Activated CD4-positive, alpha-beta T cell treated with anti-CD3 and anti-CD28 coated beads for 24 hours (primary cell): ENCODE measurements around the gene DNAI2.

Source experiments
- DNase-seq, 2 donors: peaks; one replicate each; pipeline ENCODE4 v3.0.0-alpha.2; 2020; ENCODE audit warnings: low read depth in 2 of 2

The DNAI2 gene

GRCh38 chr17:74274060-74274708, at the start of gene DNAI2:
Gene DNAI2 (plus strand): TSS chr17:74274234. CDS start chr17:74281818, 7,584 bp downstream.
- no peak for DNase-seq

DNA sequence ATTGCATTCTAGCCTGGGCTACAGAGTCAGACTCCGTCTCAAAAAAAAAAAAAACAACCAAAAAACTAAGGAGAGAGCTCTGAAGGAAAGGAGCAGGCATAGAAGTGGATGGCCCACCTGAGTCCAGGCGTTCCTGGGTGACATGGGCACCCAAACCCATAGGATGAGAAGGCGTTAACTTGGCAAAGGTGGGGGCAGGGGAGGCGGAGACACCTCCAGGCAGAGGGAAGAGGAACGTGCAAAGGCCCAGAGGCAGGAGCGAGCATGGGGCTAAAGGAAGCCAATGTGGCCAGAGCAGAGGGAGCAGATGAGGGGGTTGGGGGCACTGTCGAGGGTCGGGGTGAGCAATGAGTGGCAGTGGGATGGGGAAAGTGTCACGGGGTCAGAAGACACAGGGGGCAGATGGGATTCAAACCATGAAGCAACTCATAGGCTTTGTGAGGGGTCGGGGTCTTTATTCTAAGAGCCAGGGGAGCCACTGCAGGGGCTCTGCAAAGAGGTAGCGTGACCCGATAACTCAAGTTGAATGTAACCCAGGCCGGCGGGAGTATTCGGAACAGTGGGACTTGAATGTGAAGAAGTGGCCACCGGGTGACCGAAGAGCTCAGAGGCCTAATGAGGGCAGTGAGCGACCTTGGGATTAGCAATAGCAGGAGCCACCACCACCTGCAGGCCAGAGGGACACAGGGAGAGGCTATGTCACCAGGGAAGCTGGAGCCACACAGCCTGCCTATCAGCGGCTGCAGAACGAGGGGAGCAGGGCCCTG, 48.9 kb upstream of the DNAI2 start:
- no peak for DNase-seq

DNA sequence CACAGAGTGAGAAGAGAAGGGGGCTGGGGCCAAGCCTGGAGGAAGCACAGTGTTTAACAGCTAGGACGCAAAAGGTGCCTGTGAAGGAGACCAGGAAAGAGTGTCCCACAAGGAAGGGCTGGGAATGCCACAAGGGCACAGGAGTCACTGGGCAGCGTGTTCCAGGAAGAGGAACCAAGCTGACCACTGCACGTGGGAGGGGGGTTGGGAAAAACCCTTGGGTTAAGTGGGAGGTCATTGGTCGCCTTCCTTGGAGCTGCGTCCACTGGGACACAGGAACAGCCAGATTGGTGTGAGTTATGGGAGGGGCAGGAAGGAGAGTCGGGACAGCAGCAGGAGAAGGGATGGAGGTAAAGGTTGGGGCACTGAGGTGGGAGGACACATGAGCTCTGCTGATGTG, 47.8 kb upstream of the DNAI2 start:
- DNase-seq = no peak

DNA sequence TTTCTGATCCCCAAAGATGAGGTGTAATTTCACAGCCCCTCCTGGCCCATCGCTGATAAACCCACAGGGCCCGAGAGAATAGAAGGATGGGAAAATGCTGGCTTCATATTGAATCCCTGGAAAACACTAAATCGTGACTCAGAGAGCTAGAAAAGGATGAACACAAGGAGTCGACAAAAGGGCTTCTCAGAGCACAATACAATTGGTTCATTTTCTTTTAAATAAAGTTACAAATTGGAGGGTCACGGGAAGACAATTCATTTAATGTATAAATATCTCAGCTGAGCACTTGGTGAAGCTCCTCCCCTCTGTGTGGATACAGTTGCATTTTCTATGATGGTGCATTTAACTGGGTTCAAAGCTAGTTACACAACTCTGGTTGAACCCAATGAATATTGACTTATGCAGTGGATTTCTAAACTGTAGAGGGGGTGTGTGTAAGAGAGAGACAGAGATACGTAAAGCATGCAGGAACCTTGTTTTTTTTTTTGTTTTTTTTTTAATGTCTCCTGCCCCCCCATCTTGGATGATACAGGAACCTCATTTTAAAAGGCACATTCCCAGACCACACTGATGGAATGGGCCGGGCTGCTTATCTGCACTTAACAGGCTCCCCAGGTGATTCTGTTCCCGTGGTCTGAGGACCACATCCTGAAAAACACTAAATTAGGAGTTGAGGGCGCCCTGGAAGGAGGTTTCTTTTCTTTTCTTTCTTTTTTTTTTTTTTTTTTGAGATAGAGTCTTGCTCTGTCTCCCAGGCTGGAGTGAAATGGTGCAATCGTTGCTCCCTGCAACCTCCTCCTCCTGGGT, 46.6 kb upstream of the DNAI2 start:
- DNase-seq = no peak

GRCh38 chr17:74228306-74228978, 45.6 kb upstream of the DNAI2 start:
- DNase-seq = no peak

GRCh38 chr17:74230896-74231295, 43.1 kb upstream of the DNAI2 start:
- DNase-seq = no peak

- no peak for DNase-seq
Measured at GRCh38 chr17:74231928-74232907, 41.8 kb upstream of the DNAI2 start.

DNA sequence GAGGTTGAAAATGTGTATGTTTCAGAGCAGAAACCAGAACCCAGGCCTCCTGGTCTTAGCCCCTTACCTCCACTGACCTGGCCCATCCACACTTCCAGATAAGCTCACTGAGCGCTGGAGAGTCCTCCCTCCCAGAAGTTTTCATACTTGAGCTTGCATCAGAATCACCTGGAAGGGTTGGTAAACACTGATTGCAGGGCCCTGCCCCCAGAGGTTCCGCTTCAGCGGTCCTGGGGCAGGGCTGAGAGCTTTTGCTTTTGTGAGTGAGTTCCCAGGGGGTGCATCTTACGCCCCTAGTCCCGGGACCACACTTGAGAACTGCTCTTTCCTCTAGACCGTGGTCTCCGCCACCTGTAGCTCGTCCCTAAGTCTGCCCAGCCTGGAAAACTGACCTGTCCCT, 40.1 kb upstream of the DNAI2 start:
- no peak for DNase-seq

DNA sequence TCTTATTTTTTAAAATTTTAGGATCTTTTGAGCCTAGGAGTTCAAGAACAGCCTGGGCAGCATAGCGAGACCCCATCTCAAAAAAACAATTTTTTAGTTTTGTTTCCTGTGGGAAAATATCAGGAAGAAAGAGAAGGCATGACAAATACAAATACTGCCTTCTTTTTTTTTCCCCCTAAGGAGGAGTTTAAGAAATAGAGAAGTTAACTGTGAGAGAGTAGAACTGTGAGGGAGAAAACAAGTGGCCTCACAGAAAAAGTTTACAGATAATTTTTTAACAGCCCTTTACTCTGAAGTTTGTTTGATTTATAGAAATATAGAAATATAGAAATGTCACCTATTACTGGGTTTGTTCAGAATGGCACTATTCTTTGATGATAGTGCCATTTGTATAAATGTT, 39.5 kb upstream of the DNAI2 start:
- DNase-seq = no peak

- DNase-seq = no peak
Measured at GRCh38 chr17:74235040-74235581, 38.9 kb upstream of the DNAI2 start.

- no peak for DNase-seq
Measured at GRCh38 chr17:74235911-74236371, 38.1 kb upstream of the DNAI2 start.

- no peak for DNase-seq
Measured at GRCh38 chr17:74237321-74237720, 36.7 kb upstream of the DNAI2 start.

DNA sequence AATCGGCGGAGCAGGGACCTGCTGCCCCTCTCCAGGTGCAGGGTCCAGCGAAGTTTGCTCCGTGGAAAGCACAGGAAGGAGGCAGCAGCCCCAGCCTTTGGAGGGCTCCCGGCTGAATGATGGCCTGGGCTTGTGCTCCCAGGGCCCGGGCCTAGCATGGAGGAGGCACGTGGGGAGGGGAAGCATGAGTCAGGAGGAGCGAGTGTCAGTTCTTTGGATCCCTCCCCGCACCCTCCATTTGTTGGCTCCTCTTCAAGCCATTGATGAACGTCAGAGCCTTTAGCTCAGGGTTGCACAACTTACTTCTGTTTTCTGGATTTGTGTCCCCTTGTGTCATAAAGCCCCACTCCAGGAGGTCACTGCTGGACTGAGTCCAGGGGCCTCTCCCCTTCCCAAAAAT, 34.9 kb upstream of the DNAI2 start:
- no peak for DNase-seq

DNA sequence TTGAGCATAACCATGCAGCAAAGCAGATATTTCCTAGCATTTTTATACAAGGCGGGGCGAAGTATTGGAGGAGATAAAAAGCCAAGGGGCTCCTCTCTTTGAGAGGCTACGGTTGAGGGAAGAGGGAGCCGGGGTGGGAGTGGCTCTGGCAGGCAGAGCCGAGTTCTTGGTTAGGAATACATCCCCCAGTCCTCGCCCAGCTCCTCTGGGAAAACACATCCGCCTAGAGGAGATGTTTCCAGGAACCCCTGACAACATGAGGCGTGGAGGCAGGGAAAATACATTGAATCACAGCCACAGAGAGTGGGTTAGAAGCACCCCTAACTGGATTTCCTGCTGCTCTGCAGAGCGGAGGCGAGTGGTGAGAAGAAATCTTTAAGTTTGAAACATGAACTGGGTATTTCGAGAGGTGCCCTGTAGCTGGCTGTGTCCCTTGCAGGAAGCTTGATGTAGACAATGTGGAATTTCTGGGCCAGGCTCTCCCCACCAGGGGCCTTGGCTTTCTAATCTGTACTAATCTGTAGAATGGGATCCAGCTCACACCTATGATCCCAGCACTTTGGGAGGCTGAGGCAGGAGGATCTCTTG, 33.3 kb upstream of the DNAI2 start:
- no peak for DNase-seq

- DNase-seq = no peak
Measured at GRCh38 chr17:74241431-74241830, 32.6 kb upstream of the DNAI2 start.

DNA sequence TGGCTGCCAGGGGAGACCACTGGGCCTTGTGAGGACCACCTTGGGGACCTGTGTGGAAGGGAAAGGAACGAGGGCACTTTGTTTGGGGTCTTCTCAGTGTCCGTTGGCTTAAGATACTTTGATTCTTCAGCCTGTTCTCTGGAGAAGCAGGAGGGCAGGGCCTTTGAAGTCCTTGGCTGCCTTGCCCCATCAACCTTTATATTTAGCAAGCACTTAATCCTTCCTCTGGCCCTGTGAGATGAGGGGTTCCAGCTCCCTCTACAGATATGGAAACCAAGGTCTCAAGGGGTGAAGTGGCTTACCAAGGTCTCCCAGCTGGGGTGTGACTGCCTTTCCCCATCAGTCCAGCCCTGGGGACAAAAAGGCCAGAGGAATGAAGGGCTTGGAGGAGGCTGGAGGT, 32.2 kb upstream of the DNAI2 start:
- DNase-seq = no peak

DNA sequence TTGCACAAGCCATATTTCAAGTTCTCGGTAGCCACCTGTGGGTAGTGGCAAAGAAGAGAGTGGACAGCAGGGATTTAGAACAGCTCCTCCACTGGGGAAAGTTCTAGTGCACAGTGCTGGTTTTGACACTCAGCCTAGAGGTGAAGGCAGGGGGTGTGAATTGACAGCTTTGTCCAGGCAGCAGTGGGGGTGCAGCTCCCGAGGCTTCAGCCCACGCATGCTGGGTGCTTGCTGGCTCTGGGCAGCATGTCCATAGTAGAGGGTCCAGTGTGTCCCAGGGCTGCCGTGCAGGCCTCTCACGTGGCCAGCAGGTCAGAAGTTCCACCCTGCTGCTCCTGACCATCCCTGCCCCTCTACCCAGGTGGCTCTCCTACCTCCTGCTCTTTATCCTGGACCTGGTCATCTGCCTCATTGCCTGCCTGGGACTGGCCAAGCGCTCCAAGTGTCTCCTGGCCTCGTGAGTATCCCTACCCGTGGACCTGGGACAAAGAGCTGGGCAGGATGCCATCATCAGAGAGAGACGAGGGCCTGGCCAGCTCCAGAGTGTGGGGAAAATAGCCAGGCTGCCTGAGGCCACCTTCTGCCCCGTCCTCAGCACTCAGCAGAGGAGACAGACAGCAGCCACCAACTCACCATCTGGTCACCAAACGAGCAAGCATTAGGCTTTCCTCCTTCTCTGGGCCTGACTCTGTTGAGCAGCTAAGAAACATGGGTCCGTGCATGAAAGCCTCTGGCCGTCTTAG, 30.9 kb upstream of the DNAI2 start:
- DNase-seq = no peak

- no peak for DNase-seq
Measured at GRCh38 chr17:74244128-74244527, 29.9 kb upstream of the DNAI2 start.

DNA sequence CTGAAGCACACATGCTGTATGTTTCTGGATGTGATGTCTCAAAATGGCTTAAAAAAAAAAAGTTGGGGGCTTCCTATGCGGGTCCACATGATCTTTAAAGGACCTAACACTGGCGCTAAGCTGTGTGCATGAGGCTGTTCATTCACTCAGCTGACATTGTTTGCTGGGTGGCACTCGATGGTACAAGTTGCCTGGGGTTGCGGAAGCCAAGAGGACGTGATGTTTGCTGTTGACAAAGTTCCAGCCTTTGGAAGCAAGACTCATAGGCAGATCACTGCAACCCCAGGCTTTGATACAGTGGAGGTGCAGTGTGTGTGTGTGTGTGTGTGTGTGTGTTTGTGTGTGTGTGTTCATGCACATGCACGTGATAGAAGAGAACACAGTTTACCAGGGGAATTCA, 29.5 kb upstream of the DNAI2 start:
- DNase-seq = no peak
